NB4 (cell line): ENCODE results near the gene SHH.

Experiments
- MYC ChIP-seq: IDR thresholded peaks from 2 replicates; pipeline ENCODE4 v1.6.1; 2011; ENCODE audit warnings: low read depth, low read length
- POLR2A ChIP-seq: IDR thresholded peaks from 2 replicates; pipeline ENCODE4 v1.6.1; 2011; ENCODE audit warnings: mild to moderate bottlenecking; ENCODE audit not compliant: insufficient read length; ENCODE audit errors: extremely low read depth
- TF ChIP-seq, protein P1 (sequence below): IDR thresholded peaks from one replicate; pipeline ENCODE4 v1.5.1; 2012; ENCODE audit warnings: low read depth, low read length
- TF ChIP-seq, protein P2 (sequence below): IDR thresholded peaks from 2 replicates; pipeline ENCODE4 v1.6.1; 2011; ENCODE audit warnings: low read depth, low read length

DNA sequence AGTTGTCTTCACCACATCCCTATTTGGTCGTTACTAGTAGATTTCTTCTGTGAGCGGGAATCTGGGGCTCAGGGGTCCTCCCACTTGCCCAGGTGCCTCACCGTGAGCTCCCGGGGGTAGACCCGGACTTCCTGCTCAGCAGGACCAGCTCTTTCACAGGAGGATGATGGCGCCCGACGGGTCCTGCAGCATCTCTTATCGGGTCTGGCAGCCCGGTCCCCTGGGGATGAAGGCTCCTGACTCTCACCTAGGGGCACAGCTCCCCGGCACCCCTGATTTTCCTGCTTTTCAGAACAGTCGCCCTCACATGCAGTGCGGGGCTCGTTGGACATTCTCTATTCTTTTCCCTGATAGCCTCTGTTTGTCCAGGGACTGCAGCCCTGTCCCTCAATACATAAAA, 33.0 kb upstream of the SHH start:
- TF ChIP-seq, protein P1, sequence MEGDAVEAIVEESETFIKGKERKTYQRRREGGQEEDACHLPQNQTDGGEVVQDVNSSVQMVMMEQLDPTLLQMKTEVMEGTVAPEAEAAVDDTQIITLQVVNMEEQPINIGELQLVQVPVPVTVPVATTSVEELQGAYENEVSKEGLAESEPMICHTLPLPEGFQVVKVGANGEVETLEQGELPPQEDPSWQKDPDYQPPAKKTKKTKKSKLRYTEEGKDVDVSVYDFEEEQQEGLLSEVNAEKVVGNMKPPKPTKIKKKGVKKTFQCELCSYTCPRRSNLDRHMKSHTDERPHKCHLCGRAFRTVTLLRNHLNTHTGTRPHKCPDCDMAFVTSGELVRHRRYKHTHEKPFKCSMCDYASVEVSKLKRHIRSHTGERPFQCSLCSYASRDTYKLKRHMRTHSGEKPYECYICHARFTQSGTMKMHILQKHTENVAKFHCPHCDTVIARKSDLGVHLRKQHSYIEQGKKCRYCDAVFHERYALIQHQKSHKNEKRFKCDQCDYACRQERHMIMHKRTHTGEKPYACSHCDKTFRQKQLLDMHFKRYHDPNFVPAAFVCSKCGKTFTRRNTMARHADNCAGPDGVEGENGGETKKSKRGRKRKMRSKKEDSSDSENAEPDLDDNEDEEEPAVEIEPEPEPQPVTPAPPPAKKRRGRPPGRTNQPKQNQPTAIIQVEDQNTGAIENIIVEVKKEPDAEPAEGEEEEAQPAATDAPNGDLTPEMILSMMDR: no peak
- no peak for TF ChIP-seq MYC
- TF ChIP-seq POLR2A: no peak
- TF ChIP-seq, protein P2, sequence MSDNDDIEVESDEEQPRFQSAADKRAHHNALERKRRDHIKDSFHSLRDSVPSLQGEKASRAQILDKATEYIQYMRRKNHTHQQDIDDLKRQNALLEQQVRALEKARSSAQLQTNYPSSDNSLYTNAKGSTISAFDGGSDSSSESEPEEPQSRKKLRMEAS: no peak
